GM18498 (cell line): Measurements from ENCODE around the gene PDLIM3.
"Not testable (repeated sequence)": the region's sequence is repeated elsewhere in the genome, so short reads cannot be mapped to it uniquely, and the experiment has no call there.

Experiments
- ATAC-seq: cut with Tn5 transposase; IDR thresholded peaks from one replicate; pipeline ENCODE4 v1.9.1; 2021; ENCODE audit warnings: mild to moderate bottlenecking, moderate library complexity; ENCODE audit not compliant: unreplicated experiment

Gene PDLIM3

GRCh38 chr4:185554365-185555126, 19.2 kb upstream of the PDLIM3 start:
- no peak for ATAC-seq

GRCh38 chr4:185552254-185552653, 16.9 kb upstream of the PDLIM3 start:
- ATAC-seq = no peak

- ATAC-seq = no peak
Observed at GRCh38 chr4:185550933-185551332, 15.6 kb upstream of the PDLIM3 start.

GRCh38 chr4:185549095-185549639, 13.9 kb upstream of the PDLIM3 start:
- no peak for ATAC-seq

- ATAC-seq = no peak
Observed at GRCh38 chr4:185548587-185548986, 13.3 kb upstream of the PDLIM3 start.

GRCh38 chr4:185546335-185546734, 11.0 kb upstream of the PDLIM3 start:
- no peak for ATAC-seq

GRCh38 chr4:185542626-185543315, 7.5 kb upstream of the PDLIM3 start:
- no peak for ATAC-seq

GRCh38 chr4:185541251-185541727, 6.0 kb upstream of the PDLIM3 start:
- no peak for ATAC-seq

GRCh38 chr4:185540487-185541120, 5.3 kb upstream of the PDLIM3 start:
- ATAC-seq = no peak

GRCh38 chr4:185540040-185540439, 4.7 kb upstream of the PDLIM3 start:
- ATAC-seq = no peak

- no peak for ATAC-seq
Observed at GRCh38 chr4:185538806-185539205, 3.5 kb upstream of the PDLIM3 start.

GRCh38 chr4:185536411-185536709, 1.1 kb upstream of the PDLIM3 start:
- ATAC-seq = no peak

GRCh38 chr4:185535612-185536410, 504 bp upstream of the PDLIM3 start:
- ATAC-seq = no peak

GRCh38 chr4:185534511-185534865, 819 bp downstream of the PDLIM3 start:
- ATAC-seq = no peak

GRCh38 chr4:185532795-185533324, 2.4 kb downstream of the PDLIM3 start:
- ATAC-seq = no peak

- no peak for ATAC-seq
Observed at GRCh38 chr4:185532293-185532692, 3.0 kb downstream of the PDLIM3 start.

- not testable (repeated sequence) for ATAC-seq
Observed at GRCh38 chr4:185531654-185532053, 3.7 kb downstream of the PDLIM3 start.

GRCh38 chr4:185529413-185529812, 5.9 kb downstream of the PDLIM3 start:
- ATAC-seq = no peak

GRCh38 chr4:185524888-185525863, 10.1 kb downstream of the PDLIM3 start:
- ATAC-seq = no peak

- ATAC-seq = no peak
Observed at GRCh38 chr4:185523862-185524261, 11.4 kb downstream of the PDLIM3 start.
